ENCODE results near the gene TMEM250. TPM values are rescaled to one million over a fixed set of nuclear protein-coding genes. Genes with fewer than 3 reads are reported as not detected.

TMEM250 gene
- total and polyA plus RNA-seq, 9 of the 15 experiments (the other 6 are each of a cell fraction or from before 2014, with no cell fraction given) = 0.32 to 44.6 (median 12.2) TPM

GRCh38 chr9:136093995-136094881 lies 24.4 kb downstream of the TMEM250 start (continued):
- TF ChIP-seq, protein P1, sequence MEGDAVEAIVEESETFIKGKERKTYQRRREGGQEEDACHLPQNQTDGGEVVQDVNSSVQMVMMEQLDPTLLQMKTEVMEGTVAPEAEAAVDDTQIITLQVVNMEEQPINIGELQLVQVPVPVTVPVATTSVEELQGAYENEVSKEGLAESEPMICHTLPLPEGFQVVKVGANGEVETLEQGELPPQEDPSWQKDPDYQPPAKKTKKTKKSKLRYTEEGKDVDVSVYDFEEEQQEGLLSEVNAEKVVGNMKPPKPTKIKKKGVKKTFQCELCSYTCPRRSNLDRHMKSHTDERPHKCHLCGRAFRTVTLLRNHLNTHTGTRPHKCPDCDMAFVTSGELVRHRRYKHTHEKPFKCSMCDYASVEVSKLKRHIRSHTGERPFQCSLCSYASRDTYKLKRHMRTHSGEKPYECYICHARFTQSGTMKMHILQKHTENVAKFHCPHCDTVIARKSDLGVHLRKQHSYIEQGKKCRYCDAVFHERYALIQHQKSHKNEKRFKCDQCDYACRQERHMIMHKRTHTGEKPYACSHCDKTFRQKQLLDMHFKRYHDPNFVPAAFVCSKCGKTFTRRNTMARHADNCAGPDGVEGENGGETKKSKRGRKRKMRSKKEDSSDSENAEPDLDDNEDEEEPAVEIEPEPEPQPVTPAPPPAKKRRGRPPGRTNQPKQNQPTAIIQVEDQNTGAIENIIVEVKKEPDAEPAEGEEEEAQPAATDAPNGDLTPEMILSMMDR (IDR thresholded peaks at IDR 0.05 in 2 of 3, conservative IDR thresholded peaks at IDR 0.05 in 1 of 3; ENCODE audit: insufficient read depth in 2 of 3, low read depth in 1 of 3, low read length in 3 of 3) = no peak
- TF ChIP-seq, protein P2, sequence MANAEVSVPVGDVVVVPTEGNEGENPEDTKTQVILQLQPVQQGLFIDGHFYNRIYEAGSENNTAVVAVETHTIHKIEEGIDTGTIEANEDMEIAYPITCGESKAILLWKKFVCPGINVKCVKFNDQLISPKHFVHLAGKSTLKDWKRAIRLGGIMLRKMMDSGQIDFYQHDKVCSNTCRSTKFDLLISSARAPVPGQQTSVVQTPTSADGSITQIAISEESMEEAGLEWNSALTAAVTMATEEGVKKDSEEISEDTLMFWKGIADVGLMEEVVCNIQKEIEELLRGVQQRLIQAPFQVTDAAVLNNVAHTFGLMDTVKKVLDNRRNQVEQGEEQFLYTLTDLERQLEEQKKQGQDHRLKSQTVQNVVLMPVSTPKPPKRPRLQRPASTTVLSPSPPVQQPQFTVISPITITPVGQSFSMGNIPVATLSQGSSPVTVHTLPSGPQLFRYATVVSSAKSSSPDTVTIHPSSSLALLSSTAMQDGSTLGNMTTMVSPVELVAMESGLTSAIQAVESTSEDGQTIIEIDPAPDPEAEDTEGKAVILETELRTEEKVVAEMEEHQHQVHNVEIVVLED (CRISPR knock-in tag; IDR thresholded peaks at IDR 0.05) = no peak
- no peak for TF ChIP-seq ZNF175 (CRISPR knock-in tag; IDR thresholded peaks at IDR 0.05; ENCODE audit: low read depth)
- TF ChIP-seq STAT5A (IDR thresholded peaks at IDR 0.05; ENCODE audit: borderline replicate concordance, low read length) = no peak
- no peak for TF ChIP-seq KDM1A (IDR thresholded peaks at IDR 0.05)
- TF ChIP-seq CTBP1 (IDR thresholded peaks at IDR 0.05; ENCODE audit: borderline replicate concordance) = no peak
- TF ChIP-seq FOXP1 (CRISPR knock-in tag; IDR thresholded peaks at IDR 0.05) = peak; percentile 79; the same call in 1 of the 2 replicates
- no peak for TF ChIP-seq SRSF7 (optimal IDR thresholded peaks at IDR 0.05; ENCODE audit: low read depth, low read length)
- TF ChIP-seq, protein P3, sequence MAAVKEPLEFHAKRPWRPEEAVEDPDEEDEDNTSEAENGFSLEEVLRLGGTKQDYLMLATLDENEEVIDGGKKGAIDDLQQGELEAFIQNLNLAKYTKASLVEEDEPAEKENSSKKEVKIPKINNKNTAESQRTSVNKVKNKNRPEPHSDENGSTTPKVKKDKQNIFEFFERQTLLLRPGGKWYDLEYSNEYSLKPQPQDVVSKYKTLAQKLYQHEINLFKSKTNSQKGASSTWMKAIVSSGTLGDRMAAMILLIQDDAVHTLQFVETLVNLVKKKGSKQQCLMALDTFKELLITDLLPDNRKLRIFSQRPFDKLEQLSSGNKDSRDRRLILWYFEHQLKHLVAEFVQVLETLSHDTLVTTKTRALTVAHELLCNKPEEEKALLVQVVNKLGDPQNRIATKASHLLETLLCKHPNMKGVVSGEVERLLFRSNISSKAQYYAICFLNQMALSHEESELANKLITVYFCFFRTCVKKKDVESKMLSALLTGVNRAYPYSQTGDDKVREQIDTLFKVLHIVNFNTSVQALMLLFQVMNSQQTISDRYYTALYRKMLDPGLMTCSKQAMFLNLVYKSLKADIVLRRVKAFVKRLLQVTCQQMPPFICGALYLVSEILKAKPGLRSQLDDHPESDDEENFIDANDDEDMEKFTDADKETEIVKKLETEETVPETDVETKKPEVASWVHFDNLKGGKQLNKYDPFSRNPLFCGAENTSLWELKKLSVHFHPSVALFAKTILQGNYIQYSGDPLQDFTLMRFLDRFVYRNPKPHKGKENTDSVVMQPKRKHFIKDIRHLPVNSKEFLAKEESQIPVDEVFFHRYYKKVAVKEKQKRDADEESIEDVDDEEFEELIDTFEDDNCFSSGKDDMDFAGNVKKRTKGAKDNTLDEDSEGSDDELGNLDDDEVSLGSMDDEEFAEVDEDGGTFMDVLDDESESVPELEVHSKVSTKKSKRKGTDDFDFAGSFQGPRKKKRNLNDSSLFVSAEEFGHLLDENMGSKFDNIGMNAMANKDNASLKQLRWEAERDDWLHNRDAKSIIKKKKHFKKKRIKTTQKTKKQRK (IDR thresholded peaks at IDR 0.05; ENCODE audit: borderline replicate concordance, low read depth, low read length) = no peak
- TF ChIP-seq ZBTB9 (CRISPR knock-in tag; IDR thresholded peaks at IDR 0.05) = no peak
- TF ChIP-seq GATAD2A (IDR thresholded peaks at IDR 0.05) = no peak
- no peak for TF ChIP-seq POLR2B (IDR thresholded peaks at IDR 0.05; ENCODE audit: low read depth, partially characterized antibody)
- TF ChIP-seq ZNF57 (CRISPR knock-in tag; IDR thresholded peaks at IDR 0.05) = no peak
- TF ChIP-seq ZFP30 (CRISPR knock-in tag; IDR thresholded peaks at IDR 0.05; ENCODE audit: borderline replicate concordance) = no peak
- no peak for TF ChIP-seq MCM2 (IDR thresholded peaks at IDR 0.05; ENCODE audit: low read depth)
- TF ChIP-seq ZNF133 (CRISPR knock-in tag; IDR thresholded peaks at IDR 0.05) = no peak
- no peak for TF ChIP-seq ZNF76 (CRISPR knock-in tag; IDR thresholded peaks at IDR 0.05; ENCODE audit: borderline replicate concordance)
- peak; percentile 83 for TF ChIP-seq RBBP5 (IDR thresholded peaks at IDR 0.05; ENCODE audit: borderline replicate concordance, insufficient read depth, low read length, poor library complexity, severe bottlenecking)
- no peak for TF ChIP-seq HDAC3 (IDR thresholded peaks at IDR 0.05; ENCODE audit: borderline replicate concordance, partially characterized antibody)
- TF ChIP-seq ZNF778 (CRISPR knock-in tag; IDR thresholded peaks at IDR 0.05) = no peak
